ENCODE results near the gene SLC25A21.

Gene SLC25A21

DNA sequence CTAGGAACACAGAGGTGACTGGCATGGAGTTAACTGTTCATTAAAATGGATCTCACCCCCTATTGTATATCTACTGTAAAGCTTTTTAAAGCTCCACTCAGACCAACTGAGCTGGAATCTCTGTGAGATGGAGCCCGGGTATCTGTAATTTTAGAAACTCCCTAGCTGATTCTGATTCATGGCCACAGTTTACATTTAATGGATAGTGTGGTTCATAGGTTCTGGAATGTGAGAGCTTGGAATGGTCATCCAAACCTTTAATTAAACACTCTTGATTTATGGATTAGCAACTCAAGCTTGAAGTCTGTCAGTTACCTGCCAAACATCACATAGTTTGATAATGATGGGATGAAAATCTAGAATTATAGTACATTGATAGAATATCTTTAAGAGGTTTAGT is 183.8 kb downstream of the SLC25A21 start:
- TF ChIP-seq TAF1 (IDR thresholded peaks at IDR 0.05; ENCODE audit: low read depth) (no peak), TCF12 (IDR thresholded peaks at IDR 0.05; ENCODE audit: low read depth) (0 out of 2 replicates have a peak, but pooled peaks have one; percentile 37), EP300 (IDR thresholded peaks at IDR 0.05; ENCODE audit: borderline replicate concordance) (peak; percentile 61; the same call in 1 of the 2 replicates), CEBPB (IDR thresholded peaks at IDR 0.05) (no peak), NFIC (IDR thresholded peaks at IDR 0.05) (peak; percentile 59; the same call in 1 of the 2 replicates), TEAD4 (IDR thresholded peaks at IDR 0.05) (peak; percentile 63)

GRCh38 chr14:36986407-36986806 is 186.0 kb downstream of the SLC25A21 start:
- TF ChIP-seq EGR1 (IDR thresholded peaks at IDR 0.05) (no peak), MAX (IDR thresholded peaks at IDR 0.05) (no peak), CEBPB (IDR thresholded peaks at IDR 0.05) (no peak), CREB1 (IDR thresholded peaks at IDR 0.05; ENCODE audit: low read depth) (no peak), TCF12 (IDR thresholded peaks at IDR 0.05; ENCODE audit: low read depth) (no peak)

DNA sequence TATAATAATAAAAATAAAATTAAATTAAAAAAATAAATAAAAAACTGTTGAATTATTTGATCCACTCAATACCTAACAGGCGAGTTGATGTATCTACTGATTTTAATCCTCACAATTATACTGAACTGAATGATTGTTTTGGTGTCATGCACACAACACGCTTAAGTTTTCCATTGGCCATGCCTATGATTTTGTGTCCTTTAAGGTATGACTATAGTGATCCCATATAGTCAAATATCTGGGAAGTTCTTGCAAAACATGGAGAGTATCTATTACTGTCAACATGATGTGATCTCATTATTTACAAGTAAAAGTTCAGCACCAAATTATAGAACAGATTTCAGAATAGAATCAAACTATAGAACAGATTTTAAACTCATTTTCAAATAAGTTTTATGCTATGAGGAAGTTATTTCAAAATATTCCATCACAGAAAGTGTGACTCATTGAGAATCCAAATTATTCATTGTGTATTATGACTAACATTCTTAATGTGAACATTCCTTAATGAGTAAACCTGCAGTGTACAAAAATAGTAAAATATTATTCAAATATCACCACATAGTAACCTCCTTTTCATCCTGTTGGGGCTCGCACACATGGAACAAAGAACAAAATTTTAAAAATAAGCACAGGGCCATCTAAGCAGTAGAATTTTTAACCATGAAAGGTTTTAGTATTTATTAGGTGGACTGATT is 190.4 kb downstream of the SLC25A21 start:
- TF ChIP-seq ZBTB7A (IDR thresholded peaks at IDR 0.05; ENCODE audit: low read depth) (no peak), CEBPB (IDR thresholded peaks at IDR 0.05) (no peak), MAX (IDR thresholded peaks at IDR 0.05) (no peak), NFIC (IDR thresholded peaks at IDR 0.05) (no peak)

DNA sequence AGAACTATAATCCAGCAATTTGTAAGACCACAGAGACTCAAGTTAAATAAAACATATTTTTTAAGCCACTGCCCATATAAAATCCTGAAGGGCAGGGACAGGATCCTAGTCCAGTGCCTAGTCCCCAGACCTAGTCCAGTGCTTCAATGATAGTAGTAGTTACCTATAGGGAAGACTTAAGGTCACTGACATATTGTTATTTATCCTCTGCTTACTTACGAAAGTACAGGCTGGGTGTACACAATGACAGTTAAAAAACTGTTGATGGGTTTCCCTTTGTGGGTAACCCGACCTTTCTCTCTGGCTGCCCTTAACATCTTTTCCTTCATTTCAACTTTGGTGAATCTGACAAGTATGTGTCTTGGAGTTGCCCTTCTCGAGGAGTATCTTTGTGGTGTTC is 192.5 kb downstream of the SLC25A21 start:
- TF ChIP-seq TCF12 (IDR thresholded peaks at IDR 0.05; ENCODE audit: low read depth) (no peak), TEAD4 (IDR thresholded peaks at IDR 0.05) (no peak), ZBTB7A (IDR thresholded peaks at IDR 0.05; ENCODE audit: low read depth) (no peak), CREB1 (IDR thresholded peaks at IDR 0.05; ENCODE audit: low read depth) (no peak), CEBPB (IDR thresholded peaks at IDR 0.05) (no peak), FOXM1 (IDR thresholded peaks at IDR 0.05; ENCODE audit: borderline replicate concordance, low read depth) (no peak), NFIC (IDR thresholded peaks at IDR 0.05) (no peak), EGR1 (IDR thresholded peaks at IDR 0.05) (no peak)
- TF ChIP-seq, protein P1, sequence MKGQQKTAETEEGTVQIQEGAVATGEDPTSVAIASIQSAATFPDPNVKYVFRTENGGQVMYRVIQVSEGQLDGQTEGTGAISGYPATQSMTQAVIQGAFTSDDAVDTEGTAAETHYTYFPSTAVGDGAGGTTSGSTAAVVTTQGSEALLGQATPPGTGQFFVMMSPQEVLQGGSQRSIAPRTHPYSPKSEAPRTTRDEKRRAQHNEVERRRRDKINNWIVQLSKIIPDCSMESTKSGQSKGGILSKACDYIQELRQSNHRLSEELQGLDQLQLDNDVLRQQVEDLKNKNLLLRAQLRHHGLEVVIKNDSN (IDR thresholded peaks at IDR 0.05), result no peak
- TF ChIP-seq, protein P2, sequence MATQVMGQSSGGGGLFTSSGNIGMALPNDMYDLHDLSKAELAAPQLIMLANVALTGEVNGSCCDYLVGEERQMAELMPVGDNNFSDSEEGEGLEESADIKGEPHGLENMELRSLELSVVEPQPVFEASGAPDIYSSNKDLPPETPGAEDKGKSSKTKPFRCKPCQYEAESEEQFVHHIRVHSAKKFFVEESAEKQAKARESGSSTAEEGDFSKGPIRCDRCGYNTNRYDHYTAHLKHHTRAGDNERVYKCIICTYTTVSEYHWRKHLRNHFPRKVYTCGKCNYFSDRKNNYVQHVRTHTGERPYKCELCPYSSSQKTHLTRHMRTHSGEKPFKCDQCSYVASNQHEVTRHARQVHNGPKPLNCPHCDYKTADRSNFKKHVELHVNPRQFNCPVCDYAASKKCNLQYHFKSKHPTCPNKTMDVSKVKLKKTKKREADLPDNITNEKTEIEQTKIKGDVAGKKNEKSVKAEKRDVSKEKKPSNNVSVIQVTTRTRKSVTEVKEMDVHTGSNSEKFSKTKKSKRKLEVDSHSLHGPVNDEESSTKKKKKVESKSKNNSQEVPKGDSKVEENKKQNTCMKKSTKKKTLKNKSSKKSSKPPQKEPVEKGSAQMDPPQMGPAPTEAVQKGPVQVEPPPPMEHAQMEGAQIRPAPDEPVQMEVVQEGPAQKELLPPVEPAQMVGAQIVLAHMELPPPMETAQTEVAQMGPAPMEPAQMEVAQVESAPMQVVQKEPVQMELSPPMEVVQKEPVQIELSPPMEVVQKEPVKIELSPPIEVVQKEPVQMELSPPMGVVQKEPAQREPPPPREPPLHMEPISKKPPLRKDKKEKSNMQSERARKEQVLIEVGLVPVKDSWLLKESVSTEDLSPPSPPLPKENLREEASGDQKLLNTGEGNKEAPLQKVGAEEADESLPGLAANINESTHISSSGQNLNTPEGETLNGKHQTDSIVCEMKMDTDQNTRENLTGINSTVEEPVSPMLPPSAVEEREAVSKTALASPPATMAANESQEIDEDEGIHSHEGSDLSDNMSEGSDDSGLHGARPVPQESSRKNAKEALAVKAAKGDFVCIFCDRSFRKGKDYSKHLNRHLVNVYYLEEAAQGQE (IDR thresholded peaks at IDR 0.05; ENCODE audit: low read depth), result no peak

DNA sequence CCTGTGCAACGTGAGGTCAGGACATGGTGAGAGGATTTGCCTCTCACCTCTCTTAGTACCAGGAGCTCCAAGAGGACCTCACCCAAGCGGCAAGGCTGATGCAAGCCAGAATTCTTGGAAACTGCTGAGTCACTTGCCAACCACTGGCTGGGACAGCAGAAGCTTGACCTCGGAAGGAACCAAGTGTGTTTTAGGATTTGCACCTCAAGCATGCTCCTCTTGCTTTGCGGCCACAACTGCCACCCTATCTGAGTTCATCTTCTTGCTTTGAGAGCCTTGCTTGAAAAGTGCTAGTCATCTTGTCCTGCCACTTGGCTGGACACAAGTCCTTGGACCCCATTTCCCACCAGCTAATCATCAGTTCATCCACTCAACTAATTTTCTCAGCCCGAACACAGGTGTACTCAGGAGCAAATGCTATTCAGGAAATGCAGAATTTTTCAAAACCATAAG is 195.8 kb downstream of the SLC25A21 start:
- TF ChIP-seq MAX (IDR thresholded peaks at IDR 0.05), result peak; percentile 47; the same call in 1 of the 2 replicates
- TF ChIP-seq FOXM1 (IDR thresholded peaks at IDR 0.05; ENCODE audit: borderline replicate concordance, low read depth), result no peak

GRCh38 chr14:36975834-36976233 is 196.6 kb downstream of the SLC25A21 start:
- TF ChIP-seq CREB1 (IDR thresholded peaks at IDR 0.05; ENCODE audit: low read depth) (no peak), RAD21 (IDR thresholded peaks at IDR 0.05; ENCODE audit: low read depth) (peak; percentile 5; the same call in 1 of the 2 replicates)

DNA sequence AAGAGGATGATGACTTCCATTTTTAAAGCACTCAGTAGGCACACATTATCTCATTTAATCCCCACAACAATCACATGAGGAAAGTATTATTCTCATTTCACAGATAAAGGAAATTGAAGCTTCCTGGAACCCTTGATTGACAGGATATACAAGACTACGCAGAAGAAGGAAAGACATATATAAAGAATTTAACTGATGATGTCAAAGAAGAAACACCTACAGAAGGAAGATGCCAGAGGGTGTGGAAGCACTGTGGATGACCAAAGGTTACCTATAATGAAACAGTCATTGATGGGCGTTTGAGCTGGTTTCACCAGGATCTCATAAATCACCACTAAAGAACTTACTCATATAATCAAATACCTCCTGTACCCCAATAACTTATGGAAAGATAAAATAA is 197.4 kb downstream of the SLC25A21 start:
- TF ChIP-seq CREB1 (IDR thresholded peaks at IDR 0.05; ENCODE audit: low read depth) (no peak), EGR1 (IDR thresholded peaks at IDR 0.05) (no peak), ZBTB7A (IDR thresholded peaks at IDR 0.05; ENCODE audit: low read depth) (no peak), TEAD4 (IDR thresholded peaks at IDR 0.05) (no peak), MAX (IDR thresholded peaks at IDR 0.05) (no peak), NFIC (IDR thresholded peaks at IDR 0.05) (no peak), TCF12 (IDR thresholded peaks at IDR 0.05; ENCODE audit: low read depth) (no peak), CEBPB (IDR thresholded peaks at IDR 0.05) (no peak), TAF1 (IDR thresholded peaks at IDR 0.05; ENCODE audit: low read depth) (no peak), RAD21 (IDR thresholded peaks at IDR 0.05; ENCODE audit: low read depth) (no peak), YY1 (IDR thresholded peaks at IDR 0.05; ENCODE audit: low read depth) (no peak), EP300 (IDR thresholded peaks at IDR 0.05; ENCODE audit: borderline replicate concordance) (no peak), FOXM1 (IDR thresholded peaks at IDR 0.05; ENCODE audit: borderline replicate concordance, low read depth) (no peak)
- TF ChIP-seq, protein P1 (IDR thresholded peaks at IDR 0.05), result no peak
- TF ChIP-seq, protein P2 (IDR thresholded peaks at IDR 0.05; ENCODE audit: low read depth), result no peak
